Fibroblast of gingiva (primary cell): ENCODE data around the gene ADAMTS6.
A peak's percentile ranks its signal among the peaks of the same experiment; 100 is the strongest.
"Not testable (repeated sequence)": the region's sequence is repeated elsewhere in the genome, so short reads cannot be mapped to it uniquely, and the experiment has no call there.

Experiments used
- DNase-seq: peaks from one replicate; pipeline ENCODE4 v3.0.0-alpha.2; 2011; ENCODE audit warnings: low read depth

Gene ADAMTS6

DNA sequence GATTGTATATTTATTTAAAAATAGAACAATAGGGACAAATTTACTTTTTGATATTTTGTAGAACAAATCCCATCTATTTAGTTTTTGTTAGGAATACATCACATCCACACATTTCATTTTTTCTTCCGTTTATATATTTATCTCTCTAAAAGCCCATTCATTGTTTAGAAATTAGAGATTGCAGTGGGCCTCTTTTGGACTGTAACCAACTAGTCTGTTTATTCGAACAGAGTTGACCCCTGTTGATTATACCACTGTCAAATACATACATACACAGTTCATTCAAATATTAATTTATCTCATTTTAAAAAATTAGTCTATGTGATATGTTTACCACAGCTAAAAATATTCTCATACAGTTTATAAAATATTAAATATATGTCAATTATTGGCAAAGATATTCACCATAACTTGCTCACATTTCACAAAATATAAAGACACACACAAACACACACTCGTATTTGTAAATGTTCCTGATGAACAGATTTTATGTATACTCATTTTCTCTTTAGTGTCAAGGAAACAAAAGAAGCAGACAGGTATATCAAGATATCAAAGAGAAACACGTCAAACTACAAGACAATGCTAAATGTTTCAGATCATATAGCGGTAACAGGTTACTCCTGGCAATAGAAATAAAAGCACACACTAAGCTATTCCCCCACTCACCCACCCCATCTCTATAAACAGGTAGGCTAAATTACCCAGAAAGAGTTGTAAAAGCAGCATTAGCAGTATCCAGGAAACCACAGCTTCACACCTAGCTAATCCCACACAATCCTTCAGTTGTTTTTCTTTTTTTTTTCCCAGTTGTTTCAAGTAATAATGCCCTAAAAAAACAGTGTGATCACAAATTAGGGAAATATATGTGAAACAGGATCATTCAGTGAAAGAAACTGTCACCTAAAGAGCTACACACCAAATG is 283.9 kb downstream of the ADAMTS6 start:
- DNase-seq = no peak

DNA sequence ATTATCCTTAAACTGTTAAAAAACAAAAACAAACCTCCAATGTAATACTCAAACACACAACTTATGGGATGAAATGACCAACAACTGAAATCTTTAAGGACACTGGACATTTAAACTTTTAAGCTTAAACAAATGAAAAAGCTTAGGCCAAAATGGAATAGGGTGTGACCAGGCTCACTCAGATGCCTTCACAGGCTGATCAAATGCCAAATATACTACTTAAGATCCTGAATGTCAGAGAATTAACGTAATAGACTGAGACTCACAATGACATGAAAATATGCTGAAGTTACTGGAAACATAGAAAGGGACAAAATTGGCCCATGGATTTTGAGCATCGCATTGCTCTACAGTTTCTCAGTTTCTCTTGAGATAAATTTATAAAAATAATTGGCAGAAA is 286.8 kb downstream of the ADAMTS6 start:
- DNase-seq = no peak

DNA sequence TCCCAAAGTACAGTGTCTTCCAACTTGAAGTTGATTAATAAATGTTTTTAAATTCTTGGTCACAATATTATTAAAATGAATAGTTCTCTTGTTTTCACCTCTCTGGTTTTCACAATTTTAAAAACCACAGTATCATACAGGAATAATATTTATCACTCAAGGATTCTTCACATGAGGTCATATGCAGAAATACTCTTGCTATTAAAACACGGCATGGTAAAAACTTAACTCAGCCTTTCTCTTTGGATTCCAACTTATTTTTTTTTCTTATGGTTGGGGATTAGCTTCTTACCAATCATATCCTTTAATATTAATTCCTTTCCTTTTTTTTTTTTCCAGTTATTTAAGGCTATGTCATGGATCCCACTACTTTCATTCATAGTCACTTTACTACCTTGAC is 289.4 kb downstream of the ADAMTS6 start:
- no peak for DNase-seq

DNA sequence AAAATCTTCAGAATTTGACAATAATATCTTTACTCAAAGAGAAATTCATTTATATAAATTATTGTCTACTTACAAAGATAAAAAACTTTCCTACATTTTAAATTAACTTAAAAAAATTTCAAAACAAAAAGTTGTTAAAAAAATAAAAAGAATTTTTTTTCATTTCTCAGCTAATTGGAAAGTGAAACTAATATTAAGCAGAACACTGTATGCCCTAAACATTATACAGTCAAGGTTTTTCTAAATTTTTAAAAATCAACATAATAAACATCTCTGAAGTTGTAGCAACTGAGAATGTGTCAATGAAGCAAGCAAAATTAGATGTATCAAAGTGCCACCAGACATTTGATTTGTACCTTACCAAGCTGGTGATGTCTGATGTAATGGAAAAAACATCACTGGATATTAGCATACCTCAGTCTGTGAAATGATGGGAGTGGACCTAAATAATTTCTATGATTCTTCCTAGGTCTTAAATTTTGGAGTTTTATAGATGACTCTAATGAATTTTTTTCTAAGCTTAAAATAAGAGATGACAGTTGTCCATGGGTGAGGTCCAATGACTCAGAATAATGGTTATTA is 290.1 kb downstream of the ADAMTS6 start:
- no peak for DNase-seq

DNA sequence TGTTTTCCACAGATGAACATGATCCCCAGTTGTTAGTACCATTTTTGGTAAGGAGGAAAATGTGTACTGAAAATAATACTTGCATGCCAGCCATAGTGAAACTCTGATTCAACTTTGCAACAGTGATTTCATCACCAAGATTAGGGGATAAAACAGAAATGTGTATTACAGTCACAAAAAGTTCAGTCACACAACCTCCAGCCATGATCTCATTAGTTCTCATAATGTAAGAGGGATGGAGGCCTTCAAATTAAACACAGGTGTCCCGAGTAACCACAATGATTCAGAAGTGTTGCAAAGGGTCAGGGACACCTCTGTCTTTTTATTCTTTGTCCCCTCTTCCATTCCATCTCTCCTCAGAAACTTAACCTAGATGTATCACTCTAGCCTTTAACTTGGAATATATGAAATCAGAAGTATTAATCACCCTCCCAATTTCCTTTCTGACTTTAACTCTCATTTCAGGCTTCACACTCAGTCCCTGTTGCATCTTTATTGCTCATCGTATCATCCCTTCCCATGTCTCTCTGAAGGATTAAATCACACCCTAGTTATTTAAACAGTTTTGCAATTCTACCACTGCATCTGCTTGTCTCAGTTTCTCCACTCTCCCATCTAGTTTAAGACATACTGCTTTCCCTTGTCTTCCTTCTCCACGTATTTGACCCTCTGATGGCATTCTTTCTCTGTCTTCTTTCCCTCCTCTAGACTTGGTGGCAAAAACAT is 291.2 kb downstream of the ADAMTS6 start:
- DNase-seq = peak; percentile 93

DNA sequence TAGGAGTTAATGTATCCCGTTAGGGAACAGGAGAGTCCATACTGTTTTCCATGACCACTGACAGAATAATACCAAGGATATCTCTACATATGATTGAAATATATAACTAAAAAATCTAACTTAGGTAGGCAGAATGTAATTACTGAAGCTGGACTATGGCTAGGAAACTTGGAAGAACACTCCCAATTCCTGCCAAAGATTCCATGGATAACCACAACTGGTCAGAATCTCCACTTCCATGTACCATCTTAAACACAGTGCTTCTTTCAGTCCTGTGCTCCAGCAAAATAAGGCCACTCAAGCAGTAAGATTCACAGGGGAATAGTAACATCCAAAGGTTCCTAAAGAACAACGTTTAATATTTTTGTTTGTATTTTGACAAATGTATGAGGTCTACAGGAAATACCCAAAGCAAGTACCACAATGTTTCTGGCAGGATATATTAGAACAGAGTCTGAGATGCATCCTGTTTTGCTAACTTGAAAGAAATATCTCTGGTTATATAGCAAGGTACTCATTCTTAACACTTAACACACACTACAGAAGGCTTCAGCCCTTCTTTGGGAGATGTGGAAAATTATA is 295.0 kb downstream of the ADAMTS6 start:
- DNase-seq = no peak

DNA sequence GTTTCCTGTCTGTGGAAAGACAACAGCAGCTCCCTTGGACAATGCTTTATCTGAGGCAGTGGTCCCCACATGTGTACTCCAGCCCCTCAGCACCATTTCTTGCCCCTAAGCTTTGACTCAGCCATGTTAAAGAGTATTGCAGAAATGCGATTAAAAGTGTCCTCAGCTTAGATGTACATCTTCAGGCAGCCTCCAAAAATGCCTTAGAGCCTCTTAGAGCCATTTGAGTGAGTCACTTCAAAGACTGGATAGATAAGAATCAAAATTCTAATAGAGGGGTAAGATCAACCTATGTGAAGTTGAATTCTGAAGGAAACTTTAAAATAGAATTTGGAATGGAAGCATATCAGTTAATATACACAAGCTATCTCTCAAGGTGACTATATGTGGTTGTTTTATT is 296.3 kb downstream of the ADAMTS6 start:
- no peak for DNase-seq

DNA sequence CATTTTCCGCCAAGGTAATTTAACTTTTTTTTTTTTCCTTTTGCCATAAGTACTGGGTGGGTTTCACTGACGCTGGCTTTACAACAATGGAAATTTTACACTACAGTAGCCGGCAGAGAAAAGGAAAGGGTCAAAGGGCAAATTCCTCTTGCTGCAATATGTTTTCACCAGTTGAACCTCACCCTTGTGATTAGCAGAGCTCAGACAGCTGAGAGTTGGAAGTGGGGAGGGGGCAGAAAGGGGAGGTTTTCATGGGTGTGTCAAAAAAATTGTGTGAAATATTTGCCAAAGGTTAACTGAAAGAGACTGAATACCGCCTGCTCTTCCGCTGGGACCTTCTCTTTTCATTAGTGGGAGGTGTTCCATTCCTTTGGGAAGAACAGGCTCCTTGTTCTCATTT is 296.9 kb downstream of the ADAMTS6 start:
- DNase-seq = no peak

DNA sequence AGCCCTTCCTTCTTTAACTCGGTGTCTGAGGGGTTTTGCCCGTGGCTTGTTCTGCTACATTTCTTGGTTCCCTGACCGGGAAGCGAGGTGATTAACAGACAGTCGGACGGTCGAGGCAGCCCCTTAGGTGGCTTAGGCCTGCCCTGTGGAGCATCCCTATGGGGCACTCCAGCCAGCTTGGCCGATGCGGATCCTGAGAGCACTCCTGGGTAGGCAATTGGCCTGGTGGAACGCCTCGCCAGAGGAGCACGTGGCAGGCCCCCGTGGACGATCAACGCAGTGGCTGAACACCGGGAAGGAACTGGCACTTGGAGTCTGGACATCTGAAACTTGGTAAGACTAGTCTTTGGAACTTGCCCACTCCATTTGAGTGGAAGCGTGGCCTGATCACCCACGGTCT is 307.5 kb downstream of the ADAMTS6 start:
- not testable (repeated sequence) for DNase-seq

DNA sequence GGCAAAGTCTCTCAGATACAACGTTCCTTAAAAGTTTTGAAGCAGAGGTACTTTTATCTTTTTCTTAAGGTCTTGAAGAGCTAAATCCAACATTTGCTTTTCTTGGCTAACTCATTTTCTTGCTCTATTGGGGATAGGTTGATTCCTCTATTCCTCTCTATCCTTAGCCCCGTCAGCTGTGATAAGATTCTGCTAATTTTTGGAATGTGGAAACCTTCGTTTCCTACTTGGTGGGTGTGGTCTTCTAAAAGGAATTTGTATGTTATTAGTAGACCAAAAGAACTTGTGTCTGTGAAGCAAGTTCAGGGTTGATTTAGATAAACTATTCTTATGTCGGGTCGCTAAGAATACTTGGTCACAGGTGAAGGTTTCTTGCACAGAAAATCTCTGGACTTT is 308.6 kb downstream of the ADAMTS6 start:
- DNase-seq = no peak

DNA sequence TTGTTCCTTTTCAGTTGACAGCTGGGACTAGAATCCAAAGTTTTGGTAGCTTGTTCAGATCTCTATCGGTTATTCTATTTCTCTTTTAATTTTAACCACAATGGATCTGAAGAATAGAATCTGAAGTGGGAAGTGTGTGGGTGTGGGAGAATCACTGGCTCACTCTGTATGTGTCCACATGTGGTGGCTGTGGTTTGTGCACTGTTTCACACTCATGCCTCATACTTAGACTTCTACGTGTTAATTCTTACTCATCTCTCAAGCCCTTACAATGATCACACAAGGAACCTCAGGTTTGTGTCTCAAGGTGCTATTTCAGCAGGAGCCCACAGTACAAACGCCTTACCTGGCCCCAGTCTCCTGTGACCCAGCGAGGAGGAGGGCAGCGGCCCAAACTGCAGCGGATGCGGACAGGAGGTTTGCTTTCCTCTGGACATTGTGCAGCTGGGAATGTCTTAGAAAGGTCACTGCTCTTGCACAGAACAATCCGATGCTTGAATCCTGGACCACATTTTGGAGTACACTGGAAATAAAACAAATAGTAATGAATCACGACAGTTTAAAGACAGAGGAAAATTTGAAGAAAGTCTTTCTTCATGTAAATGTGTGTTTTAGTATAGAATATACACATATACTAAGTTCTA is 309.1 kb downstream of the ADAMTS6 start:
- DNase-seq = no peak

DNA sequence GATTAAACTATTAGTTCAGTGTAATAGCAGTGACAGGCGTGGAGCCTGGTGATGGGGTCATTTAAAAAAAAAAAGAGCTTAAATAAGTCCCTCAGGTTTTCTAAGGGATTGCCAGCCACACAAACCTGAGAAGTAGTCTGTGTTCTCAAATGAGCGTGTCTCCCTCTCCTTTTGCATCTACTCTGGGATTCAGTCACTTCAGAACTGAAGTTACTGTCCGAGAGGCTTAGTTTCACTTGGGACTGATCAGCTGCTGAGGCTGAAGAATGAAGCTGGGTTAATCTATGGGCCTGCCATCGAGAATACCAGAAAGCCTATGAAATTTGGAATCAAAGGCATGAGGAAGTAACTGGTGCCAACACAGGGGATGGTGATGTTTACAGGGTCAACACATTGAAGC is 310.1 kb downstream of the ADAMTS6 start:
- no peak for DNase-seq

DNA sequence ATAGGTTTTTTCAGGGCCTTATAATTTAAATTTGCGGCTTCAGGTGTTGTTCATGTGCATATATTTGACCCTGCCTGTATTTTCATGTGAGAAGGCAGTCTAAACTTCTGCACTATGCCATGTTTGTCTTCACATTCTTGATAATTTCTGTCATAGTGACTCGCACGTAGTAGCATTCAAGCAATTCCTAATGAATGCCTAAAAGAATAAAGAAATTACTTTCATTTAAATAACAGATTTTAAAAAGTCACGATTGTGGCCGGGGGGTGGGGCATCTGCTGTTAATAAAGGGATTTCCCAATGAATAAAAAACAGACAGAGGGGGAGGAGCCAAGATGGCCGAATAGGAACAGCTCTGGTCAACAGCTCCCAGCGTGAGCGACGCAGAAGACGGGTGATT is 318.0 kb downstream of the ADAMTS6 start:
- peak; percentile 22 for DNase-seq

DNA sequence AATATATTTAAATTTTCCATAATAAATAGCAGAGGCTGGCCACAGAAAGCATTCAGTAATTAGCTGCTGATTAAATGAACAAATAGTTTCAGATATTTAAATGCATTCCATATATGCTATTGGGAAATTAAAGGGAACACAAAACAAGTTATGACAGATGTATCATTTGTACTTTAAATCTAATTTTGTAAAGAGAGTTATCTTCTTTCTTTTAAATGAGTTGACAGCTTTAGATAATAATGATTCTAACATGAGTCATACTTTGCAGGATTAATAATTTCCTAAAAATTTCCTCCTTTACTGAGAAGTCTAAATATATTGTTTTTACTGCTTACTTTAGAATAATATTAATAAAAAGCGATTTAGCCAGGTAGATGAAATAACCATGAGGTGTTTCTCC is 320.1 kb downstream of the ADAMTS6 start:
- no peak for DNase-seq

DNA sequence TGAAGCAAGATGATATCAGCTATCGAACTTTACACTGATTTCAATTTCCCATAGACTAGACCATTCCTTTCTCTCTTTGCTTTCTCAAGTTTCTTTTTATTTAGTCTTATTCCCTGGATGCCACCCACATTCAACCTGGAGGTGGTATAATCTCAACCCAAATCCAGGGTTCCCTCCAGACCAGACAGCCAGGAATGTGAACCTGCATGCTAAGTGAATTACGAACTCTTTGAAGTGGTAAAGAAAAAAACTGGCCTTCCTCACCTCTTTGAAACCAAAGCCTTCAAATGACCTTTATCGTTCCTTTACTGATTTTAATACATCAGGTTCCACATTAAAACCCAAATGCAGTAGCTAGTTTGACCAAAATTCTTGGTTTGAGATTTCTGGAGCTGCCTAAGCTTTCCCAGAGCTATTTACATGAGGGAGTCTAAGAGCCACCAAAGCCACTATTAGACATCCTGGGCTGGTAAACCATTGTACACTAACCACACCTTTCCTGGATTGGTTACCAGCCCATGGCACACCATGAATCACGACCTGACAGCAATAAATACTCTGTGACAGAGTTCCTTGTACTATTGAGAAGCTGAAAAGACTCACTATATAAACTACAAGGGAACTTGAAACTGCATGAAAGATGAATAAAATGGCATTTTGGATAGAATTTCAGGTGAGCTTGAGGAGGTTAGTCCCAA is 323.7 kb downstream of the ADAMTS6 start:
- no peak for DNase-seq

DNA sequence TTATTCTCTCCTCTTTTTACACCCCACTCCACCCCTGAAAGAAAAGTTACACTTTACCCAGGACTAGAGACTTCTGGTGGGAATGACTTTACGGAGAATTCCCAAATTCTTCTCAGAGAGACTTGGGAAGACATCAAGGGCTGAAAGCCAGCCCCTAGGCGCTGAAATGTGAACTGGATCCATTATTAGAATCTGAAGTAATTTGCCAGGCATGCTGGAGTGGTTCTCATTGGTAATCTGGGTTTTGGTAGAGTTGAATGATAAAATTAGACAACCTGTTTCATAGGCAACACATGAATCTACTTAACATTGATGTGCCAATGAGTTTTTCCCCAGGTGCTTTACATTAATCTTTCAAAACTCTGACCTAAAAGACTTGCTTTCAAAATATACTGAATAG is 324.8 kb downstream of the ADAMTS6 start:
- DNase-seq = no peak

DNA sequence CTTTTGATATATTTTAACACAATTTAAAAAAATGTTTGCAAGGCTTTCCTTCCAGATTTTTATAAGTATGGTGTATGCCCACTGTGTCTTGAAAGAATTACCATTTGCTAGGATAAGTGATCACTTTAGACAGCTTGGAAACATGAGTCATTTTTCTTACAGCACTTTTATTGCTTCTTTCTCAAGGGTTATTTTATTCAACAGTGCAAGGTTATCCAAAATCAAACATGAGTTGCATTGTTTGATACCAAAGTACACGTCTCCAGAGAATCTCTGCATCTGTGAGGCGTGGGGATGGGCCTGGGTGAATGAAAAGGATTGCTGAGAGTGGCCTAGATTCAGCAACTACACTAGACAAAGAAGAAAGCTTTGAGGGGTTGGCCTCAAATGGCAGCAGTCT is 329.6 kb downstream of the ADAMTS6 start:
- DNase-seq = peak; percentile 55

DNA sequence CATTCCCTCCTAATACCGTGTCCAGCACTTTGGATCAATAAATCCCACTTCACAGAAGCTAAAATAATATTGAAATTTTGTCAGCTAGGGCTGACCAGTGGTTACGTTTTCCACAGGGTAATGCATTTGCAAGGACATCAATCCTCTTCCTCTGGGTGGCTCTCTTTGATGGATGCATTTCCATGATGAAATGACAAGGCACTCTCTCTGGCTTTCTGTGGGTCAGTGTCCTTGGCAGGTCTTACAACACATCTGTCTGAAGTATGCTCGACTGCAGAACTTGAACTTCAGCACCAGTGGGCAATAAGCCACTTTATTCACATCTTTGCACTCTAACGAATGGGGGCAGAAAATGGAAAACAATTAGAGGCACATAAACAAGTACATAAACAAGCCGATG is 330.1 kb downstream of the ADAMTS6 start:
- DNase-seq = peak; percentile 76

DNA sequence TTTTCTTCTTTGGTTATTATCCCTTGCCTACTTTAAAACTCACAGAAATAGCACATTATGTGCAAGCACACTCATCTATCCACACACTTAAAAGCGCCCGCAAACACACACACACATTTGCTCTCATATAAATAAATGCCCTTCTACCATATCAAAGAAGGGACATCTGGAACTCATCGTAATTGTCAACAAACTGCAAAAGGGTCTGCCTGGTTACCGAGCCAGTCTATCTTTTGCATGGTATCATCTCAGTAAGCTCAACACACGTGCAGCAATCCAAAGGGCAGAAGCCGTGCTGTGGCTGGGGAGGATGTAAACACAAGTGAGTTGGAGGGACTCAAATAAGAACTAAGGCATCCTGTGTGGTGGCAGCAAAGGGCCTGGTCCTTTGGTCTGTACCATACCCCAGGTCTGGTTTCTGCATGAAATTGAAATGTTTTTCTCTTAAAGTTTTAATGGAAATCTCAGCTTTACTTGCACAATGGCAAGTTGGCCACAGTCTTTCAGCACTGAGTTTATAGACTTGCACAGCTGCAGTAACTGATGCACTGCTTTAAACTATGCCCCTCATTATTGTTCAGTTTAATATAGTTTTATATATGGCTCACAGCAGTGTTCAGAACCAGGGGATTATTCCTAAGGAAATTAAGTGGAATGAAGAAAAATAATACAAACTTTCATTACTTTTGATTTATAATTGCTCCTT is 331.0 kb downstream of the ADAMTS6 start:
- DNase-seq = no peak

DNA sequence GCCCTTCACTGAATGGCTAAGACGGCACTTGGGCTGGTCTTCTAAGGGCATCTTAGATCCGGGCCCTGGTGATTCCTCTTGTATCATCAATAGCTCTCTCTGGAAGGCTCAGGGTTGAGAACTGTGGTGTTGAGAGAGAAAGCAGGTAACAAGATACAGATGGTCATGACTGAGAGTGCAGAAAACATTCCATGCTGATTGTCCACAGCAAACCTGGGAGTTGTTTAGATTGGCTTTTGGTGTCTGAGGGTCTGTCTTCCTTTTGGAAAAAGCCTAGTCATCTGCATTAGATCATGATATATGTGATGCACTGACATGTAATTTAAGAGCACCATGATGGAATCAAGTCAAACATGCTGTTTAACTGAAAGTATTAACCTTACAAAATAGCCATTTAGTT is 331.9 kb downstream of the ADAMTS6 start:
- DNase-seq = no peak
